Astrocyte (in vitro differentiated cells and primary cell): ENCODE results near the gene CISD3.

Experiments used
- CTCF ChIP-seq: IDR thresholded peaks from 2 replicates; pipeline ENCODE4 v1.5.1; 2011; ENCODE audit warnings: low read depth, mild to moderate bottlenecking, inconsistent platforms, low read length, moderate library complexity; ENCODE audit not compliant: insufficient read depth
- EZH2 ChIP-seq: IDR thresholded peaks from 2 replicates; pipeline ENCODE4 v1.6.1; 2012; ENCODE audit warnings: mild to moderate bottlenecking, low read length, inconsistent platforms; ENCODE audit not compliant: insufficient read depth

GRCh38 chr17:38710985-38711384 is 19.2 kb upstream of the CISD3 start:
- no peak for TF ChIP-seq EZH2
- no peak for TF ChIP-seq CTCF
